Posterior cingulate gyrus (tissue), 11 donors: ENCODE measurements around the gene HELZ.
"Not testable (repeated sequence)": the region's sequence is repeated elsewhere in the genome, so short reads cannot be mapped to it uniquely, and the experiment has no call there.

Source experiments
- DNase-seq, 10 donors: peaks; one replicate each; pipeline versions ENCODE4 v3.0.0 to v3.0.0-alpha.2; 2020 to 2021; ENCODE audit warnings: mixed read lengths in 3 of 10
- intact Hi-C: fragments of 100-400 bp; cut with DNase I; formaldehyde crosslinking; loops from one replicate; pipeline ENCODE4 v1.15.1; 2023

HELZ gene

DNA sequence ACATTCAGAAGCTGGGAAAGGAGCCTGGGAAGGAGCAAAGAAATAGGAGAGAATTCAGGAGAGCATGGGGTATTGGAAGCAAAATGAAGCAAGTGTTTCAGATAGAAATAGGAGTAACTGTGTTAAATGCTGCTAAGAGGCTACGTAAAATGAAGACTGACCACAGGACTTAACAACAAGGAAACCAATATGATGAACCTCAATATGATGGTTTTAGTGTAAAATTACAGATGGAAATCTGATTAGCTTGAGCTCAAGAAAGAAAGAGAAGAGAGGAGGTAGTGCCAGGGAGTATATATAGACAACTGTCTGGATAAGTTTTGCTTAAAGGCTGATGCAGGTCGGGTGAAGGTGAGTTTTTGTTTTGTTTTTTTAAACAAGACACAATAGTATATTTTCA is 92.2 kb downstream of the HELZ start:
- intact Hi-C loops: no loop called here
- no peak for DNase-seq

GRCh38 chr17:67151717-67152116 is 93.3 kb downstream of the HELZ start:
- intact Hi-C loops: no loop called here
- no peak for DNase-seq

GRCh38 chr17:67150826-67151225 is 94.2 kb downstream of the HELZ start:
- no peak for DNase-seq
- intact Hi-C loops: no loop called here

DNA sequence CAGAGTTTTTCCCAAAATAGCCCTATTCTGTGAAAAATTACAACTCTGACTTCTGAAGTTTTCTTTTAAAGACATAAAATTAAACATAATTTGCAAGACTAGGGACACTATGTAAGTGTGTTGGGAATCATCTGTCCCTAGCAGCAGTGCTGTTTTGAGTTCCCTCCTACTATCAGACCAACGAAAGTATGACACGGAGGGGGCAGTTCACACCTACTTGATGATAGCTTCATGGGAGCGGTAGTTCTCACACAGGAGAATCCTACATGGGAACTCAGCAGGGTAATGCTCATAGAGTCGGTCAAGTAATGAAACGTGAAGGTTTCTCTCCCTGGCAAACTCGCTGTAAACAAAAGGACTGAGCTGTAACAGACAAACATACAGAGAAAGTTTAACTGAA is 96.6 kb downstream of the HELZ start:
- intact Hi-C loops: no loop called here
- peak in 2 of 10 donors; percentile 18 to 66 for DNase-seq

- intact Hi-C loops: no loop called here
- DNase-seq: no peak
Observed at GRCh38 chr17:67145183-67145805, 99.7 kb downstream of the HELZ start.

- no peak for DNase-seq
- intact Hi-C loops: no loop called here
Observed at GRCh38 chr17:67143318-67143717, 101.7 kb downstream of the HELZ start.

GRCh38 chr17:67142030-67142429 is 103.0 kb downstream of the HELZ start:
- DNase-seq, intact Hi-C loops: not testable (repeated sequence)

- DNase-seq: peak in 3 of 10 donors; percentile 24 to 84 (median 30)
- intact Hi-C loops: no loop called here
Observed at GRCh38 chr17:67139784-67140665, 105.0 kb downstream of the HELZ start.

- intact Hi-C loops: no loop called here
- DNase-seq: no peak
Observed at GRCh38 chr17:67139289-67139688, 105.7 kb downstream of the HELZ start.

- DNase-seq: peak in 1 of 10 donors; percentile 15
- intact Hi-C loops: no loop called here
Observed at GRCh38 chr17:67138392-67138791, 106.6 kb downstream of the HELZ start.

DNA sequence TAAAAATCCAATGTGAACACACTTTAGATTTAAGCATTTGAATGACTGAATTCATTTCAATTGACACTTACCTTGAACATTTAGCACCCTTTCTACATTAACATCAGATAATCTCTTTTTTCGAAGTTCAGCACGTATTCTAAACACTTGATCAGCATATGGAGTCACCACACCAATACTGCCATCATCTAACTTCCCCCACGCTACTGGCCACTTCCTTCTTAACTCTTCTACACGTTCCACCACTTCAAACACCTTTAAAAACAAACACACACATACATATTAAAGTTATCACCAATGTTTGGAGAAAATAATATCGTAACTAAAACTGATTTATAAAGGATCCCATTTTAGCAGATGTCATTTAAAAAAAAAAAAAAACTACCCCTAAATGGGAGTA is 107.1 kb downstream of the HELZ start:
- intact Hi-C loops: no loop called here
- no peak for DNase-seq

DNA sequence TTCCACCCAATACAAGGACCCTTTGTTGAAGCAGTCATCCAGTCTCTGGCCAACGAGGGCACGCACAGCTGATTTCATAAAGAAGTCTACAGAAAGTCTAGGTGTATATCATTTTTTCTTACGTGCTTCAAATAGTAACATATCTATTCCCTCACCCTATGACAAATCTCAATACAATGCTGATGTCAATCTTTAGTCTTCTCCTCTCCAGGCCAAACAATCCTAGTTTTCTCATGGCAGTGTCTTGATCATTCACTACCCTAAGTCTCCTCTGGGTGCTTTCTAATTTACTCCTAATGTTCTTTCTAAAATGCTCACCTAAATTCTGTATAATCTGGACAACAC is 108.0 kb downstream of the HELZ start:
- intact Hi-C loops: no loop called here
- DNase-seq: no peak

GRCh38 chr17:67136191-67137025 is 108.6 kb downstream of the HELZ start:
- intact Hi-C loops: no loop called here
- DNase-seq: no peak

DNA sequence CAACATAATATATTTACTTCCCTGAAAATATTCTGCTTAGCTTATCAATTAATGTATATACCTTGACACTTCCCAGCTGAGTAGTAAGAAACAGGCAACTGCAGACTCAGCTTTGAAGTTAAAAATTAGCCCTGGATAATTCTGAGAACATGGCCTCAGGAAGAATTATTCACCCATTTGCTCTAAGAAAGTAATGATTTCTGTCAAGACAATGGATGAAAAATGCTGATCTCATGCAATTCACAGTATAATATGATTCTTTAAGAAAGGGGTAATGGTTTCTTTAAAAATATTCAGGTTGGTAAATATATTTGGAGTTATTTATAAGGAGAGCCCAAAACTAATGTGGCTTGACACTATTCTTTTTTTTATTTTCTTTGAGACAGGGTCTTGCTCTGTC is 111.8 kb downstream of the HELZ start:
- DNase-seq: no peak
- intact Hi-C loops: no loop called here

DNA sequence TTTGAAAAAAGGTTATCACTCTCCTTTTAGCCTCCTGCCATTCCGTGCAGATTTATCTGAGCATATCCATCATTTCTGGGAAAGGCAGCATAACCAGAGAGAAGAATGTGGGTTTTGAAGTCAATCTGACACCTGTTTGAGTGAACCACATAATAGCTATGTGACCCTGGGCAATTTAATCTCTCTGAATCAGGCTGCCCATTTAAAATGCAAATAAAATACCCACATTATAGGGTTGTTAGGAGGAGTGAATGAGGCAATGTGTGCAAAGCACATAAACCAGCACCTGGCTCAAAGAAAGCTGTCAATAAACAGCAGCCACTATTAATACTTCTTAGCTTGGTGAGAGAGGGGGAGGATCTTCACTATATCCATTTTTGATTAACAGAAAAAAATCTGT is 112.6 kb downstream of the HELZ start:
- DNase-seq: no peak
- intact Hi-C loops: no loop called here

DNA sequence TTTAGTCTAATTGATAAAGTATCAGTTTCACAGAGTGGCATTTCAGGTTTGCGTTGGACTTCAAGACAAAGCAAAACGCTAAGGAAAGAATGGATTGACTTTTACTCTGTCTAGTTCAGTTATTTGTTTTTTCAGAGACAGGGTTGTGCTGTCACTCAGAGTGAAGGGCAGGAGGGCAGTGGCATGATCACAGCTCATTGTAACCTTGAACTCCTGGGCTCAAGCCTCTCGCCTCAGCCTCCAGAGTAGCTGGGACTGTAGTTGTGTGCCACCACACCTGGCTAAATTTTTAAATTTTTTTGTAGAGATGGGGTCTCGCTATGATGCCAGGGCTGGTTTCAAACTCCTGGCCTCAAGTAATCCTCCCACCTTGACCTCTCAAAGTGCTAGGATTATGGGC is 114.2 kb downstream of the HELZ start:
- no peak for DNase-seq
- intact Hi-C loops: no loop called here

DNA sequence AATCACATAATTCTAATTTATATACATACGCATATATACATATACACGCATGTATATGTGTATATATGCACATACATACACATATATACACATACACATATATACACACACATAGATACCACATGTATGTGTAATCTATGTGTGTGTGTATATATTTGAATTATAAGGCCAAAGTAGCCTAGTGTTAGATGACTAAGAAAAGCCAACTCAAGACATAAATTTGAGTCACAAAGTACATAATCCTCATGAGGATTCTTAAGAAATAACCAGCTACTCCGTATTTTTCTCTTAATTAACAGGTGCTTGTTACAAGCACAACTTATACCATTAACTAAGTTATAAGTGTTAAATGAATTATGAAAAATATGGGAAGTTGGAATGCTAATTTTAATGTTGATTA is 115.7 kb downstream of the HELZ start:
- DNase-seq: no peak
- intact Hi-C loops: no loop called here

DNA sequence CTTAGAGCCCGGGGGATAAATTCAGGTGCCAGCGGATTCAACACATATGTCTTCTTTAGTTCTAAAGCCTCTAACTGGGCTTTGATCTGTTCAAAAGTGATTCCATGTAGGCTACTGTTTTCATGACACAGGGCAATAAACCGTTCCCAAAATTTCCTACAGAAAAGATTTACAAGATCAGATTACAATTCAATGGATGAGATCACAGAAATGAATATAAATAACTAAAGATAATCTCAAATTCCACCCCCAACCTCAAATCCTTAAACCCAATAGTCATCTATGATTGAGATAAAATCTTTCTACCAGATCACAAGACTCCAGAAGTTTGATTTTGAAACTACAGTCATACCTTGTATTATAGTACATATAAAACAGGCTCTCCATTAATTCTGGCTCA is 116.3 kb downstream of the HELZ start:
- no peak for DNase-seq
- intact Hi-C loops: no loop called here

GRCh38 chr17:67127925-67128324 is 117.1 kb downstream of the HELZ start:
- DNase-seq: no peak
- intact Hi-C loops: no loop called here

DNA sequence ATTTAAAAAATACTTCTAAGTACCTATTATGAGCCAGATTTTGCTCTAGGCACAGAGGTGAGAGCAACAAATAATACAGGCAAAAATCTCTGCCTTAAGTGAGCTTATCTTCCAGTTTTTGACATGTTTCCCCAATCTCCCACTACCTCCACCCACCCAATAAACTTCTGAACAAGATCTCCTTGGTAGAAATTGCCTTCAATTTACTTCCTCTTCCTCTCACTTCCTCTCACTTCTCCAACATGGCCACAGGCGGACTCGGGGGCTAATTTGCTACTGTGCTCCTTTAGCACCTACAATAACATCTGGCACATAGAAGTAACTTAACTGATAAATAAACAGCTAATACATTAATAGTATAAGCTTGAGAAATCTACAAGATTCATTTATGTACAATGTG is 118.0 kb downstream of the HELZ start:
- no peak for DNase-seq
- intact Hi-C loops: no loop called here

DNA sequence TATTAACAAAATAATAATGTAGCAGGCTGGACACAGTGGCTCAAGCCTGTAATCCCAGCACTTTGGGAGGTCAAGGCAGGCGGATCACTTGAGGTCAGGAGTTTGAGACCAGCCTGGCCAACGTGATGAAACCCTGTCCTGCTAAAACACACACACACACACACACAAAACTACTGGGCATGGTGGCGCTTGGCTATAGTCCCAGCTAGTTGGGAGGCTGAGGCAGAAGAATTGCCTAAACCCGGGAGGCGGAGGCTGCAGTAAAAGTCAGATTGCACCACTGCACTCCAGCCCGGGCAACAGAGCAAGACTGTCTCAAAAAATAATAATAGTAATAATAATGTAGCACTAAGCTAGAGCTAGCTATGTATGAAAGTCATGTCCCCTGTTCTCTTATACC is 118.5 kb downstream of the HELZ start:
- DNase-seq, intact Hi-C loops: not testable (repeated sequence)
